ENCODE data around the gene GAS2L3.
A peak's percentile ranks its signal among the peaks of the same experiment; 100 is the strongest.

The GAS2L3 gene

DNA sequence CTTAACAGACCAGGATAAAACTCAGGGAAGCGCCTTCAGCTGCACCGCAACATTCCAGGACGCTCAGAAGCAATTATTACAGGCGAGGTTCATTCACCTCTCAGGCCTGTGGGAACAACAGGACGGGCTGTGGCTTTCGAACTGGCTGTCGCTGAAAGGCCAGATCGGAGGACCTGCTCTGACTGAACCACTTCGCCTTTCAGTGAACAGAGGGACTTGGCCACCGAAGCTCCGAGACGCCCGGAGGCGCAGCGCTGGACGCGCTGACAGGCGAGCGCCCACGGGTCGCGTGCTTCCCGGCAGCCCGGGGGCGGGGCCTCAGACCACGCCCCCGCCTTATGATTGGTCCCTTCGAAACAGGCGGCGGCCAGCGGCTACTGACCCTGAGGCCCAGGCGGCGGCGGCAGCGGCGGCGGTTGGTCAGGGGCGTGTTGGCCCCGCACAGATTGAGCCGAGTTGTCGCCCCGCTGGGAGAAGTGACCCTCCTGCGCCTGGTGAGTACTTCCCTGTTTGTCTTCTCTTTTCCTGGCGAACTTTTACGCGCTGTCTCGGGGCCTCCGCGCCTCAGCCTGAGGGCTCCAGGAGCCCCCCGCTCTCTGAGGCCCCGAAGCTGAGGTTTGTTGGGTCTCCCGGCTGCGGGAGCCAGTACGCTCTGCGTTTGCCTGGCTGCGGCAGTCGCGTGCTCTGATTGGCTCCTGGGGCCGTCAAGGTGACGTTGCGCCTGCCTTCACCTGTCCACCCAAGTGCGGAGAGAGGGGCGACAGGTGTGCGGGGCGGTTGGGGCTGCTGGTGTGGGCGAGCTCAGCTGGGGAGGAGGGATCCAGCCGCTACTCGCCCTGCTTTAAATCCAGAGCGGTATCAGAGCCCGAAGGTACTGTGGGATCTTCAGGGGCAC is at the start of gene GAS2L3:
TSS of gene GAS2L3 (plus strand) at position 393 of the 895 bp plus-strand sequence. CDS start 21,221 bp downstream, outside the sequence.
- no peak for TF ChIP-seq CTCF (IDR thresholded peaks at IDR 0.05; ENCODE audit: low read length, missing control alignments)
- peak within 1 kb of the TSS; percentile 82 for H3K4me3 ChIP-seq (replicated peaks; ENCODE audit: low read depth, low read length)
- peak; percentile 84 for DNase-seq (ENCODE audit: low read depth)

GRCh38 chr12:100528034-100528433 is 45.5 kb upstream of the GAS2L3 start:
- H3K4me3 ChIP-seq (replicated peaks; ENCODE audit: low read depth, low read length), result no peak overlapping the region
- DNase-seq (ENCODE audit: low read depth), result no peak
- no peak for TF ChIP-seq CTCF (IDR thresholded peaks at IDR 0.05; ENCODE audit: low read length, missing control alignments)

- no peak for TF ChIP-seq CTCF (IDR thresholded peaks at IDR 0.05; ENCODE audit: low read length, missing control alignments)
- DNase-seq (ENCODE audit: low read depth), result no peak
Observed at GRCh38 chr12:100528471-100529127, 44.9 kb upstream of the GAS2L3 start.

GRCh38 chr12:100529756-100530350 is 43.6 kb upstream of the GAS2L3 start:
- TF ChIP-seq CTCF (IDR thresholded peaks at IDR 0.05; ENCODE audit: low read length, missing control alignments), result no peak
- DNase-seq (ENCODE audit: low read depth), result no peak
- no peak overlapping the region for H3K4me3 ChIP-seq (replicated peaks; ENCODE audit: low read depth, low read length)

More at GRCh38 chr12:100528471-100529127, 44.9 kb upstream of the GAS2L3 start:
- H3K4me3 ChIP-seq (replicated peaks; ENCODE audit: low read depth, low read length), result no peak overlapping the region

- H3K4me3 ChIP-seq (replicated peaks; ENCODE audit: low read depth, low read length), result no peak overlapping the region
- DNase-seq (ENCODE audit: low read depth), result no peak
- TF ChIP-seq CTCF (IDR thresholded peaks at IDR 0.05; ENCODE audit: low read length, missing control alignments), result no peak
Observed at GRCh38 chr12:100533376-100533775, 40.1 kb upstream of the GAS2L3 start.

DNA sequence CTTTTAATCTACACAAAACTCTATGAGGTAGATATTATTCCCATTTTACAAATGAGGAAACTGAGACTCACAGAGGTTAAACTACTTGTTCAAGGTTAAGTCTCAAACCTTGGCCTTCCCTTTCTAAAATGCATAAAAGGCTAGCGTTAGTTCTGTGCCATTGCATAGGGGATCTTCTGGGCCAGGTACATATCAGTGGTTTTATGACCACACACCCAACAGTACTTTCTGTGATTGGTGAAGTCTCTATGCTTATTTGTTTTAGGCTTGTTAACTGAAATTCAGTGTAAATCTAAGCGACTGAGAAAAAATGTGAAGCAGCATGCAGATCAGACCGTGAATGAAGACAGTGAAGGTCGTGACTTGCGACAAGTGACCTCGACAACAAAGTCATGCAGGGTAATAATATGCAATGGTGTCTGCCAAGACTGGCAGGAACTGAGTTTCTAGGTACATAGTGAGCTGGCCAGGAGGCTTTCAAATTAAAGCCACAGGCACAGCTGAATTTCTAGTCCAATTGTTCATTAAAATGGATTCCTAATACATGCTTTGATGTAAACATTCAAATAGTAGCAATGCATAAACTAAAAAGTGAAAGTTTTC is 38.8 kb upstream of the GAS2L3 start:
- DNase-seq (ENCODE audit: low read depth), result no peak
- no peak overlapping the region for H3K4me3 ChIP-seq (replicated peaks; ENCODE audit: low read depth, low read length)
- no peak for TF ChIP-seq CTCF (IDR thresholded peaks at IDR 0.05; ENCODE audit: low read length, missing control alignments)

Data from fibroblast of pulmonary artery (primary cell).